ENCODE results near the gene DNAJC12. TPM values are rescaled to one million over a fixed set of nuclear protein-coding genes. Genes with fewer than 3 reads are reported as not detected.
"Not testable (repeated sequence)": the region's sequence is repeated elsewhere in the genome, so short reads cannot be mapped to it uniquely, and the experiment has no call there.

Gene DNAJC12
- total RNA-seq, 1 donor from 2014 or later = 0.16 TPM

DNA sequence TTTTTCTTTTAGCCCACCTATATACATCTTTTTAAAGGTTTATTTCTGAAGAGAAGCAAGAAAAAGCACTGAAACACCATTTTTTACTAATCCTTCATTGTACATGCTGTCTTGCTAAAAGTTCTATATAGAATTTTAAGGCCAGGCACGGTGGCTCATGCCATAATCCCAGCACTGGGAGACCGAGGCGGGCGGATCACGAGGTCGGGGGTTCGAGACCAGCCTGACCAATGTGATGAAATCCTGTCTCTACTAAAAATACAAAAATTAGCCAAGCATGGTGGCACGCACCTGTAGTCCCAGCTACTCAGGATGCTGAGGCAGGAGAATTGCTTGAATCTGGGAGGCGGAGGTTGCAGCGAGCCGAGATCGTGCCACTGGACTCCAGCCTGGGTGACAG is 1.5 kb upstream of the DNAJC12 start:
- ATAC-seq = not testable (repeated sequence)

DNA sequence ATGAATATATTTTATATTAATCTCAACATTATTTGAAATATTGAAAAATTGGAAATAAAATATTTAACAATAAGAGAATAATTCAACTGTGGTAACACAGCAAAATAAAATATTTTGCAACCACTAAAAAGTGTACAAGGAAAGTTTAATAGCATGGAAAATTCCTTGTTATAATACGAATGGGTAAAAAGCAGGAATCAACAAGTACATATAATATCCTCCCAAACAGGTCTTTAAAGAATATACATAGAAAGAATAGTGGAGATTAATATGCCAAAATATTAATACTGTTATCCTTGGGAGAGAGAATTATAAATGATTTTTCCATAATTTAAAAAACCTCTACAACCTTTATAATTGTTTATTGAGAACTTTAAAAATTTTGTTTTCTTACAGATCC is 1.0 kb downstream of the DNAJC12 start:
- no peak for ATAC-seq

DNA sequence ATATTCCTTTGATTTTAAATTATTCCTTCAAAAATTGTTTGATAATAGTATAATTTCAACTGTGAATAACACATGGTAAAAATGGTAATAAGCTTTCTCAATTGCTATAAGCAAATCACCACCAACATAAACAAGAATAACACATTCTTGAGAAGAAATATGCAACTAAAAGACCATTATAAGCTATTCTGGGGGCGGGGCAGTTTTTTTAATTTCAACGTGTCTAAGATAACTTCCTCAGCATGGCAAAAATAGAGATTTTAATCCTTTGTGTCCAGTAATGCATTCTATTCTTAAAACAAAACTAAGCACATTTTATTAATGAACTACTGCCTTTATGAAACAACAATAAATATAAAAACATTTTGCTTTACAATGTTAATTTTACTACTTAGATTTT is 1.5 kb downstream of the DNAJC12 start:
- ATAC-seq = no peak

DNA sequence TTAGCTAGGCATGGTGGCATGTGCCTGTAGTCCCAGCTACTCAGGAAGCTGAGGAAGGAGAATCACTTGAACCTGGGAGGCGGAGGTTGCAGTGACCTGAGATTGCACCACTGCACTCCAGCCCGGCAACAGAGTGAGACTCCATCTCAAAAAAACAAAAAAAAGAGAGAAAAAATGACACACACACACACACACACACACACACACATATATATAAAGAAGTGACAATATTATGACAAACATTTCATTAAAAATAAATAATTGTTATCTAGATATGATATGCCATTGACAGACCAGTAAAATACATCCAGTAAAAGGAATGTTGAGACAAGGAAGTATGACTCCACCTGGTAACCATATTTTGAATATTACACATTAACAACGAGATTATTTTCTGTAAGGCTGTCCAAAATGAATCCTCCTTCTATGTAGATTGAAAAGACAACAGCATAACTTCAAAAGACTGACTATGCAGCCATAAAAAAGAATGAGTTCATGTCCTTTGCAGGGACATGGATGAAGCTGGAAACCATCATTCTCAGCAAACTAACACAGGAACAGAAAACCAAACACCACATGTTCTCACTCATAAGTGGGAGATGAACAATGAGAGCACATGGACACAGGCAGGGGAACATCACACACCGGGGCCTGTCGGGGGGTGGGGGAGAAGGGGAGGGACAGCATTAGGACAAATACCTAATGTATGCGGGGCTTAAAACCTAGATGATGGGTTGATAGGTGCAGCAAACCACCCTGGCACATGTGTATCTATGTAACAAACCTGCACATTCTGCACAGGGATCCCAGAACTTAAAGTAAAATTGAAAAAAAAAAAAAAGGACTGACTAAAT is 2.2 kb downstream of the DNAJC12 start:
- not testable (repeated sequence) for ATAC-seq

DNA sequence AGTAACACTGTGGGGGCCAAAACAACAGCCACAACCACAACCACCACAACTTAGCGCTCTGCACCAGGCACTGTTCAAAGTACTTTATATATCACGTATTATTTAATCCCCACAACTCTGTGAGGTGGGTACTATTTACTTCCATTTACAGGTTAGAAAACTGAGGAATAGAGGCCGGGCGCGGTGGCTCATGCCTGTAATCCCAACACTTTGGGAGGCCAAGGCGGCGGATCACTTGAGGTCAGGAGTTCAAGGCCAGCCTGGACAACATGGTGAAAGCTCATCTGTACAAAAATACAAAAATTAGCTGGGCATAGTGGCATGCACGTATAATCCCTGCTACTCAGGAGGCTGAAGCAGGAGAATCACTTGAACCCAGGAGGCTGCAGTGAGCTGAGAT is 3.6 kb downstream of the DNAJC12 start:
- no peak for ATAC-seq

DNA sequence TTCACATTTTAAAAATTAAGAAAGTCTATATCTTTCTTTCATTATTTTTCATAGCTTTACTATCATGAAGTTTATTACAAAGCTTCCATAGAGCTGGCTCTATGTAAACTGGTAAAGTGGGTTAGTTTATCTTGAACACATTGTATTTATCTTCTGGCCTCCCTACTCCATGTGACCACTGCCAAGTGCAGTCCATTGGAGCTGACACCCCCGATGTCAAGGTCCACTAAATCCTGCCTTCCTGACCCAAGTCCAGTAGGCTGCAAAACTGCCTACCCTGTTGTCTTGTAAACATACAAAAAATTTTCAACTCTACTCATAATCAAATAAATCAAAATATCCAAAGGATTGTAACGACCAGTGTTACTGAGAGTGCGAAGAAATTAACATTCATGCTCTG is 10.2 kb downstream of the DNAJC12 start:
- no peak for ATAC-seq

DNA sequence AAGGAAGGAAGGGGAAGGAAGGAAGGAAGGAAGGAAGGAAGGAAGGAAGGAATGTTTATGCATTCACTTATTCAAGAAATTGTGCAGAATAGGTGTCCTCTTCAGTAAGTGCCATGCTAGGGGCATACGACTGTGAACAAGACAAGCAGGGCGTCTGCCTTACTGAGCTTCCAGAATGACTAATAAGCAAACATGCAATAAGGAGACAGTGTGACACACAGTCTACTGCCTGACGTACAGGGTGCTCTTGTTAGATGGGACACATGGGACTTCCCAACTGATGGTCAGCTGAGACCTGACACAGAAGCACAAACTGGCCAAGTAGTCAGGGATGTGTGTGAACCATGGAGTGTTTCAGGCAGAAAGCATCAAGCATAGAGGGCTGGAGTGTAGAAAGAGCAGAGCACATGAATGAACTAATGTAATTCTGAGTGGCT is 18.2 kb downstream of the DNAJC12 start:
- ATAC-seq = peak; percentile 90

DNA sequence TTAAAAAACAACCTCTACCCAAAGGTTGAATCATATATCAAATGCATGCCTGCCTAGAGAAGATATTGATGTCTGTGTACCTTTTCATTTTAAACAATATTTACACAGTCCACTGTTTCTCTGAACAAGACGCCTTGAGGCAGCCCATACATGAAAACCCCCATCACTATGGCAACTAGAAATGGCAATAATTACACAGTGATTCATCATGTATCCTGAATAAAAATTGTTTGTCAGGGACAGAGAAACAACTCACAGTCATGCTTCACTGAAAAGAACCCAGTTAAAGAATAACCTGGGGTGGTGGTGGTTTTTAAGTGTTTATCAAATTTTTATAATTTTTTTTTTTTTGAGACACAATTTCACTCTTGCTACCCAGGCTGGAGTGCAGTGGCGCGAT is 19.7 kb downstream of the DNAJC12 start:
- no peak for ATAC-seq

DNA sequence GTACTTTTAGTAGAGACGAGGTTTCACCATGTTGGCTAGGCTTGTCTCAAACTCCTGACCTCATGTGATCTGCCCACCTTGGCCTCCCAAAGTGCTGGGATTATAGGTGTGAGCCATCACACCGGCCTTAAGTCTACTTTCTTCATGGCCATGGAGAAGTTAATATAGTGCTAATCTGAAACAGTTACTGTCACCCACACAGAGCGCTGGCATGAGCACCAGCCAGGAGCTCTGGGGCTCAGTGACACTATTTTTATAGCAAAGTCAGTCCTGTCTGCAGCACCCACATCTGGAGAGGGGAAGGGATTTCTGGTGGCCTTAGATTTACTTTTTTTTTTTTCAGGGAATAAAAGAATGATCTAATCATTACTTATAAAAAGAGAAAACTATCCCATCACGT is 21.3 kb downstream of the DNAJC12 start:
- no peak for ATAC-seq

DNA sequence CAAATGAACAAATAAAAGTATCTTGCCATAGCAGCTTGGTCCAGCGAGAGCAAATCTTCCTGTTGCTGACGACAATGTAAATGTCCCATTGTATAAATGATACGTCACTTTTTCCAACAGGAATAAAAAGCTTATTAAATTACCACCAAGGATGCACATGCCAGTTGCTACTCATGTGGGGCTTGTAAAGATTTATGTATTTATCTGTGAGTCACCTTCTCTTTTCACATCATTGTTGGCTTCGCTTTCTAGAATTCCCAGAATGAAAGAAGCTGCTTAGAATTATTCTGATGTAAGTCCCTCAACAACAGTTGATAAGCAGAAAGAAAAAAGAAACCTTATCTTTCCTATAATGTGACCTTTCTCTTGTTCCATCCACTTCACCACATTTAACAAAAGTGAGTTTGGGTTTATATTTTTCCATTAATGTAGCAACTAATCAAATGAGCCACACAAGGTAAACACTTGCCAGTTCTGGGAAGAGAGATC is 22.4 kb downstream of the DNAJC12 start:
- ATAC-seq = no peak

DNA sequence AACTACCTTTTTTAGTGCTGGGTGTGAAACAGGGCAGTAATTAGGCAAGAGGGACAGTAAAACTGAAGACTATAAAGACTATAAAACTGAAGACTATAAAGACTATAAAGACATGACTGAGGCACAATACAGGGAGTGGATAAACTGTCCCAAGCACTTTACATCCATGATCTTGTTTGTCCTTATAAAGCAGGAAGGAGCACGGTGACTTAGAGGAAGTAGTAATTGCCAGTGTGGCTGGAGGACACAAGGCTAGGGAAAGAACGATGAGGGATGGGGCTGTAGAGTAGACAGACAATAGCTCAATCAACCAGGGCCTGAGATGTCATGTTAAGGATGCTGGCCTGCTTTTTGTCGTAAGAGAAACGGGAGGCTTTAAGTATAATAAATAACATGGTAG is 26.0 kb downstream of the DNAJC12 start:
- no peak for ATAC-seq

DNA sequence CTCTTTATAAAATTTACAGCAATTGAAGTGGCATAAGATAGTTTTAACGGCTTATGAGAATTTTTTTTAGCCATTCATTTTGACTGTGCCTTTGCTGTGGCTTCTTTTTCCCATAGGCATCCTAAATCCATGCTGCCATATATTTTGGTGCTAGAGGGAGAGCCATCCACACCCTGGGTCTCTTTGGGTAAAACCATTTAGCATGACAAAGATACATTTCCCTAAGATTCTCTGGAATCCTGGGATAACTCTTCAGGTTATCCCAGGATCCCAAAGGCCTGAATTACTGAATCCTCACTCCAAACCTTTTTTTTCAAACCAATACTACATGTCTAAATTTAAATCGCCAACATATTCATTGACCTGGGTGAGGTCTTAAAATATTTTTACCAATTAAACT is 28.9 kb downstream of the DNAJC12 start:
- no peak for ATAC-seq

DNA sequence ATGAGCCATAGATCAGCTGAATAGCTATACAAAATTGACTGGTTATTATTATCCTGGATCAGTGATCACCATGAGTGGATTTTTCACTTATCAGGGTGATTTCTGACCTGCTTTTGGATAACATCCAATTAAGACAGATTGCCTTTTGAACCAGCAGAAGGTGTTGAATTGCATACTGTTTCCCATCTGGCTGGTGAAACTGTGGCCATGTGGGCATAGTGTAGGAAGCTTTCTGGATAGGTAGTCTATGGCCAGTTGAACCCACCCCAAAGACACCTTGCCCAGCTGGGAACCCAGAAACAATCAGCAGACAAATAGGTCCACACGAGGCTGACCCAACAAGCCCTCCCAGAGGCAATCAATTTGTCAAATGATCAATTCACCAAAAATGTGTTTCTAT is 29.3 kb downstream of the DNAJC12 start:
- ATAC-seq = no peak

DNA sequence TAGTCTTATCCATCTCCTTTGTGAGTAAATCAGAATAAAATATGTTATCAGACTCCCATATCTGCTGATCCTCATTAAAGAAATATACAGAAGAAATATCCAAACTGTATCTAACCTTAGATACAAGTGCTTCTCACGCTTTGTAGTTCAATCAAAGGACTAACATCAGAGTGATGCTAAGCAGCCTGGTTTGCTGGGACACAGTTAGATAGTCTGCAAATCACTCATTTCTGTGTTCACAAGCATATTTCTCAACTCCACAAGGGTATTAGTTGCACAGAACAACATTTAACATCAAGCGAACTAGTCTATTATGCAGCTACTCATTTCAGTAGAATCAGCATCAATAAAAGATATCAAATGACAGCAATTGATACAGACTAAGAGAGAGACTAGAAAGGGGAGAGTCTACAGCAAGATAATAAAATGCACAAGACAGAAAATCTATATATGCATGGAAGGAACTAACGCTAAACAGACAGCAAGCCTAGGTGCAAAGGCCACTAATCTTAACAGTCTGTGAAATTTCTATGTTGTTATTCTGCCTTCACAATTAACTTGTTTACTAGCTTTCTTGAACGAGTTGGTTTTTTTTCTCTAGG is 30.0 kb downstream of the DNAJC12 start:
- ATAC-seq = no peak

DNA sequence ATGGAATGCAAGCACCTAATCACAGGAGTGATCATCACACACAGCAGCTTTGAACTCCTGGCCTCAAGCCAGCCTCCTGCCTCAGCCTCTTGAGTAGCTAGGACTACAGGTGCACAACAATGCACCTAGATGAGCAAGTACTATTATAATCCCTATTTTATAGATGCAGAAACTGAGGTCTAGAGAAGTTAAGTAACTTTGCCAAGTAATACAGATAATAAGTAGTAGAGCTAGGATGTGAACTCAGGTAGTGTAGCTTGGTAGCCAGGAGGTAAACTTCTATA is 33.7 kb downstream of the DNAJC12 start:
- no peak for ATAC-seq

DNA sequence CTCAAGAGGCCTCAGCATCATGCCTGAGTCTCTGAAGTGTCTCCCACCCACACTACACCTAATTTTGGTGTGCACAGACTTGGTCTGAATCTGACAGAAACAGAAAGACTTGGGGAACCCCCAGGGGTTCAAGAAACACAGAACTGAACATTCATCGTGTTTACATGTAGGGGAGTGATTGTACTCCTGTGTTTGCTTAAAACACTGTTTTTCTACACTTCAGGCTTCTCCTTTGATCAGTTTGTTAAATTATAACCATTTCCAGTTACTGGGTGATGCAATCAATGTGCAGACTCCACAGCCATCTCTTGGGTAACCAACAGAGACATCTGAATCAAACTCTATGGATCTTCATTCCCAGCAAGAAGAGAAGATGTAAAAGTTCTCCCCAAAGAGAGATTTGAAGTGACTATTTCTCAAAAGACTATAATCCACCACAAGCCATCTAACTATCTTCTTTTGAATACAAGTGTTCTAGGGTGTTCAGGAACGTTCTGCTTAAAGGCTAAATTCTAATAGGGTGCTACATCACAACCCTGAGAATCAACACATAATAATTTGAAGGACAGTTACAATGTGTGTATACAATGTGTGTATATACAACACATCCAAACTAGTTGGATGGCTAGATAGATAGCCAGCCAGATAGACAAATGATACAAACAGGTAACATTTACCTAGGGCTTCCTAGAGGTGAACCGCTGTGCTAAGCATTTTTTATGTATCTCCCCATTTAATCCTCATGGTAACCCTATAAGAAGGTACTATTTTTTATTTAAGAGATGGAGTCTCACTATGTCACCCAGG is 34.2 kb downstream of the DNAJC12 start:
- no peak for ATAC-seq

DNA sequence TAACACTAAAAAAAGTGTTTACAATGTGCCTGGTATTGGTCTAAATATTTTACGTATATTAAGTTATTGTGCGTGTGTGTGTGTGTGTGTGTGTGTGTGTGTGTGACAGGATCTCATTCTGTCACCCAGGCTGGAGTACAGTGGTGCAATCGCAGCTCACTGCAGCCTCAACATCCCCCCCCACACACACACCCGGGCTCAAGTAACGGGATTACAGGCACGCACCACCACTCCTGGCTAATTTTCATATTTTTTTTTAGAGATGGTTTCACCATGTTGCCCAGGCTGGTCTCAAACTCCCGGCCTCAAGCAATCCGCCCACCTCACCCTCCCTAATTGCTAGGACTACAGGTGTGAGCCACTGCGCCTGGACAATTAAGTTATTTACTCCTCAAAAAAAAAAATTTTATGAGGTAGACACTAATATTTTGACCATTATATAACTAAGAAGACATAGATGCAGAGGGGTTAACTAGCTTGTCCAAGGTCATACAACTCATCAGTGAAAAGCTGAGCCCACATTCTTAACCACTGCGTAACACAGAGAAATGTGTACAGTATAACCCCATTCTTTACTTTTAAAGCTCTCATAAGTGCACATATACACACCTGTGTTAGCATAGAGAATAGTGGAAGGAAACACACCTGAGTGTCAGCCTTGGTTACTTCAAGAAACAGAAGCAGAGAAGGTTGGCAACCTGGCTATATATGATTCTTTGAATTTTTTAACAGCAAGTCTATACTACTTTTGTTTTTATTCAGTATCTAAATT is 35.0 kb downstream of the DNAJC12 start:
- no peak for ATAC-seq

DNA sequence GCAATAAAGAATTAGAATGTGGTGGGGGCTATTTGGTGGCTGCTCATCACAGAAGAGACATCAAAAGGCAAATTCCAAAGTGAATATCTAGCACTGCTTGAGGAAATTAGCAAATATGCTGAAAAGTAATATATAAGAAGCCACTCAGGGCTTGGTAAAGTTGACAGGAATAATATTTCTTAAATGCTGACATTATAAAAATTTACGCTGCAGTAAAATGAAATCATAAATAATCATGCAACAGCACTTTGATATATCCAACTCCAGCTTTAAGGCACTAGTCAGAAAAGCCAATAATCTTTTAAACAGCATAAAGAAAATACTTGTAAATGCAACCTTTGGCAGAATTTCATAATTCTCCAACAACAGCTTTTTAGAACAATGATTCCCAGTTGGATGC is 36.9 kb downstream of the DNAJC12 start:
- ATAC-seq = no peak

DNA sequence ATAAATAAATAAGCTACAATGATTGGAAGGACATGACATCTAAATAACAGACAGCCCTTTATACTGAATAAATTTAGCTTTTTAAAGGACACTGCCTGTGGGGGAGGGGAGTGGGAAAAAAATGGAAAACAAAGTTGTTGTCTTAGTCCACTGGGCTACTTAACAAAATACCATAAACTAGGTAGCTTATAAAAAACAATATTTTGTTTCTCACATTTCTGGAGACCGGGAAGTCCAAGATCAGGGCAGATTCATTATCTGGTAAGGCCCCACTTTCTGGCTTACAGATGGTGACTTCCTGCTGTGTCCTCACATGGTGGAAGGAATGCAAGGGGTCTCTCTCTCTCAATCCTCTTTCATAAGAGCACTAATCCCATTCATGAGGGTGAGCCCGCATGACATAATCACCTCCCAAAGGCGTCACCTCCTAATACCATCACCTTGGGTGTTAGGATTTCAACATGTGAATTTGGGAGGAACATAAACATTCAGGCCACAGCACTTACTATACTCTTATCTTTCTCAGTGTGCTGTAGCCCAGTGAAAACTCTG is 43.0 kb downstream of the DNAJC12 start:
- ATAC-seq = no peak

DNA sequence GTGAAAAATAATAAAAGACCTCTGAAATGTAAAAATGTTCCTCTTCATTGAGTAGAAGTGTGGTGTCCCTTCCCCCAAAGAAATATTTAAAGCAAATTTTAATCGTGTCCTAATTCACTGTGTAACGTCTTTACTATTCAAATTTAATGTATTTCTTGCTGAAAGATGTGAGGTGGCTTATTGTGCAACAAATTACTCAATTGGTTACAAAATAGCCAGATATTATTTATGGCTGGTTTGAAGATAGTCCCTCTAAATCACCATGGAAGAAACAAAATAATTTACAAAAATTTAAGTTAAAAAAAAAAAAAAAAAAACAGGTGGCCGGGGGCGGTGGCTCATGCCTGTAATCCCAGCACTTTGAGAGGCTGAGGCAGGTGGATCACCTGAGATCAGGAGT is 43.7 kb downstream of the DNAJC12 start:
- no peak for ATAC-seq

DNA sequence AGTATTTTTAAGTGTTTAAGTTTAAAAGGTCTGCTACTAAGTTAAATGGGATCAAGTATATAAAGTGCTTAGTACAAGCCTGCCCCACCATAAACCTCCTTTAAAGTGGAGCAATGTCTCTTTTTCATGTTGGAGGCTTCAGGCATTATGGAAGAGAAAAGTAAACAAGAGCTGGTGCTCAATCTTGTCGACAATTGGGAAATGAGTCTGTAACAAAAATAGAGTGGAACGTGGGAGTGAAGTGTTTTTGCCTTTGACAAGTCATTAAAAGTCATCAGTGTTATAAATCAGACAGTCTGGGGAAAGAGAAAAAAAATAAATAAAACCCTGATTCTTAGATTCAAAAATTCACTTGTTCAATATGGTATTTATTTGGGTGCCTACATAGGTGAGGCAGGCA is 44.7 kb downstream of the DNAJC12 start:
- no peak for ATAC-seq

DNA sequence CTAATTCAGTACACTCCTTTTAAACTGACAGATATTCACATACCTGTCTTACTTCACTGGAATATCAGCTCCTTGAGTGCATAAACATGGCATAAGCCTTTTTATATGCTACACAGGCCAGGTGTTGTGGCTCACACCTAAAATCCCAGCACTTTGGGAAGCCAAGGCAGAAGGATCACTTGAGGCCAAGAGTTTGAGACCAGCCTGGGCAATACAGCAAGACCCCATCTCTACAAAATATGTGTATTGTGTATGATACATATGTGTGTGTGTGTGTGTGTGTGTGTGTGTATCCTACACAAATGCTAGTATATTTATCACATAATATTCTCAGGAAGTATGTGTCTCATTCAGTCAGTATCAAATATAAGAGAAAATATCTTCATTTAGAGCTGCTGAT is 45.3 kb downstream of the DNAJC12 start:
- ATAC-seq = no peak
